ENCODE data around the gene CSRP2.

Gene CSRP2

GRCh38 chr12:76920172-76921099 lies 41.6 kb upstream of the CSRP2 start:
- no peak for DNase-seq (ENCODE audit: low read depth in 2 of 2)
- no peak overlapping the region for H3K4me3 ChIP-seq (replicated peaks in 1 of 2; ENCODE audit: low read depth in 2 of 2, low read length in 2 of 2)
- no peak for TF ChIP-seq CTCF (IDR thresholded peaks at IDR 0.05; ENCODE audit: low read depth, low read length)

GRCh38 chr12:76919383-76920171 lies 40.8 kb upstream of the CSRP2 start:
- no peak overlapping the region for H3K4me3 ChIP-seq (replicated peaks in 1 of 2; ENCODE audit: low read depth in 2 of 2, low read length in 2 of 2)
- no peak for DNase-seq (ENCODE audit: low read depth in 2 of 2)
- no peak for TF ChIP-seq CTCF (IDR thresholded peaks at IDR 0.05; ENCODE audit: low read depth, low read length)

GRCh38 chr12:76916170-76916540 lies 37.3 kb upstream of the CSRP2 start:
- no peak overlapping the region for H3K4me3 ChIP-seq (replicated peaks in 1 of 2; ENCODE audit: low read depth in 2 of 2, low read length in 2 of 2)
- TF ChIP-seq CTCF (IDR thresholded peaks at IDR 0.05; ENCODE audit: low read depth, low read length): no peak
- DNase-seq (ENCODE audit: low read depth in 2 of 2): peak in 1 of 2 donors; percentile 64

GRCh38 chr12:76915361-76916169 lies 36.7 kb upstream of the CSRP2 start:
- DNase-seq (ENCODE audit: low read depth in 2 of 2): peak; percentile 29 to 40
- no peak overlapping the region for H3K4me3 ChIP-seq (replicated peaks in 1 of 2; ENCODE audit: low read depth in 2 of 2, low read length in 2 of 2)
- TF ChIP-seq CTCF (IDR thresholded peaks at IDR 0.05; ENCODE audit: low read depth, low read length): no peak

- DNase-seq (ENCODE audit: low read depth in 2 of 2): no peak
- no peak overlapping the region for H3K4me3 ChIP-seq (replicated peaks in 1 of 2; ENCODE audit: low read depth in 2 of 2, low read length in 2 of 2)
- TF ChIP-seq CTCF (IDR thresholded peaks at IDR 0.05; ENCODE audit: low read depth, low read length): no peak
These were observed 35.5 kb upstream of the CSRP2 start for GRCh38 chr12:76914102-76914859.

GRCh38 chr12:76909290-76909689 lies 30.5 kb upstream of the CSRP2 start:
- DNase-seq (ENCODE audit: low read depth in 2 of 2): no peak
- no peak overlapping the region for H3K4me3 ChIP-seq (replicated peaks in 1 of 2; ENCODE audit: low read depth in 2 of 2, low read length in 2 of 2)
- TF ChIP-seq CTCF (IDR thresholded peaks at IDR 0.05; ENCODE audit: low read depth, low read length): no peak
